ENCODE measurements around the gene SMARCA4.

SMARCA4 gene

DNA sequence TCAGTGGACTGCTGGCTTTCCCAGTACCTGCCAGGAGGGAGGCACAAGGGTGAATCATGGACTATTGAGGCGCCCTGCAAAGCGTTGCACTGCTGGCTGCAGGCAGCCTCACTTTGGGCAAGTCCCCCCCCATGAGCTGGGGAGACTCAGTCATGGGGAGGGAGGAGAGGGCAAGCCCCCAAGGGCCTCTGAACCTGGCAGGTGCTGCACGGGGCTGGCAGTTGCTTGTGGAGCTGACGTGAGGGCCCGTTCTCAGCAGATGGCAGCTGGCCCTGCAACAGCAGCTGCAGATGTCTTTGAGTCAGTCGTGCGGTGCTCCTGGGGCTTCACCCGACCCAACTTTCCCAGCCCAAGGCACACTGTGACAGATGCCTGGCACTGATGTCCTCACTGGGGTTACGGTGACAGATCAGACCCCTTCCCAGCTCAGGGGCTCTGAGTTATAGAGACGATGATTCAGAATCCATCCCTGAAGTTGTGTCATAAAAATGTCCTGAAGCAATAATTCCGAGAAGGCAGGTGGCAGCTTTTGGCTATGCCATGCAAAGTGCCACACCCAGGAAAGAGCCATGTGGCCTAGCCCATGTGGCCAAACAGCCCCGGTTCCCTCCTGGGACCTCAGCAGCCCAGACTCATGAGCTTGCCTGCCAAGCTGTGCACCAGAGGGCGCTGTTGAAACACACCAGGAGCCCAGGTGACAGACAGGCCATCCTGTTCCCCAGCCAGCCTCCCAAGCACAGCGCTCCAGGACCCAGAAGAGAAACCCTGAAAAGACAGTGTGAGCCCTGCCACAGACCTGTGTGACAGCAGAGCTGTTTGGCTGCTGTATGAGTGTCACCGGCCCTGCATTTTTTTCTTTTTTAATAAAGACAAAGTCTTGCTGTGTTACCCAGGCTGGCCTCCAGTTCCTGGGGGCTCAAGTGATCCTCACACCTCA, 74.9 kb downstream of the SMARCA4 start:
- DNase-seq (ENCODE audit: low read depth): peak; percentile 84
- no peak overlapping the region for H3K4me3 ChIP-seq (ENCODE audit: low read length)
- TF ChIP-seq, protein P1, sequence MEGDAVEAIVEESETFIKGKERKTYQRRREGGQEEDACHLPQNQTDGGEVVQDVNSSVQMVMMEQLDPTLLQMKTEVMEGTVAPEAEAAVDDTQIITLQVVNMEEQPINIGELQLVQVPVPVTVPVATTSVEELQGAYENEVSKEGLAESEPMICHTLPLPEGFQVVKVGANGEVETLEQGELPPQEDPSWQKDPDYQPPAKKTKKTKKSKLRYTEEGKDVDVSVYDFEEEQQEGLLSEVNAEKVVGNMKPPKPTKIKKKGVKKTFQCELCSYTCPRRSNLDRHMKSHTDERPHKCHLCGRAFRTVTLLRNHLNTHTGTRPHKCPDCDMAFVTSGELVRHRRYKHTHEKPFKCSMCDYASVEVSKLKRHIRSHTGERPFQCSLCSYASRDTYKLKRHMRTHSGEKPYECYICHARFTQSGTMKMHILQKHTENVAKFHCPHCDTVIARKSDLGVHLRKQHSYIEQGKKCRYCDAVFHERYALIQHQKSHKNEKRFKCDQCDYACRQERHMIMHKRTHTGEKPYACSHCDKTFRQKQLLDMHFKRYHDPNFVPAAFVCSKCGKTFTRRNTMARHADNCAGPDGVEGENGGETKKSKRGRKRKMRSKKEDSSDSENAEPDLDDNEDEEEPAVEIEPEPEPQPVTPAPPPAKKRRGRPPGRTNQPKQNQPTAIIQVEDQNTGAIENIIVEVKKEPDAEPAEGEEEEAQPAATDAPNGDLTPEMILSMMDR (conservative IDR thresholded peaks at IDR 0.05; ENCODE audit: low read length): peak; percentile 93

- TF ChIP-seq, protein P1 (conservative IDR thresholded peaks at IDR 0.05; ENCODE audit: low read length): no peak
- no peak overlapping the region for H3K4me3 ChIP-seq (ENCODE audit: low read length)
Observed at GRCh38 chr19:11038511-11038910, 77.7 kb downstream of the SMARCA4 start.

DNA sequence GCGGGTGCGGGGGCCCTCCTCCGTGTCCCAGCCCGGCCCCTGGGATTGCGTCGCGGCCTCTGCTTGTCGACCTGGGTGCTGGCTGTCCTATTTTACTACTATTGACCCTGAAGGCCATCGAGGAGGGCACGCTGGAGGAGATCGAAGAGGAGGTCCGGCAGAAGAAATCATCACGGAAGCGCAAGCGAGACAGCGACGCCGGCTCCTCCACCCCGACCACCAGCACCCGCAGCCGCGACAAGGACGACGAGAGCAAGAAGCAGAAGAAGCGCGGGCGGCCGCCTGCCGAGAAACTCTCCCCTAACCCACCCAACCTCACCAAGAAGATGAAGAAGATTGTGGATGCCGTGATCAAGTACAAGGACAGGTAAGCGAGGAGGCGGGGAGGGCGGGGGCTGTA, 80.4 kb downstream of the SMARCA4 start:
- TF ChIP-seq, protein P1 (conservative IDR thresholded peaks at IDR 0.05; ENCODE audit: low read length): no peak
- no peak for DNase-seq (ENCODE audit: low read depth)
- H3K4me3 ChIP-seq (ENCODE audit: low read length): no peak overlapping the region

More at GRCh38 chr19:11038511-11038910, 77.7 kb downstream of the SMARCA4 start:
- DNase-seq (ENCODE audit: low read depth): no peak

DNA sequence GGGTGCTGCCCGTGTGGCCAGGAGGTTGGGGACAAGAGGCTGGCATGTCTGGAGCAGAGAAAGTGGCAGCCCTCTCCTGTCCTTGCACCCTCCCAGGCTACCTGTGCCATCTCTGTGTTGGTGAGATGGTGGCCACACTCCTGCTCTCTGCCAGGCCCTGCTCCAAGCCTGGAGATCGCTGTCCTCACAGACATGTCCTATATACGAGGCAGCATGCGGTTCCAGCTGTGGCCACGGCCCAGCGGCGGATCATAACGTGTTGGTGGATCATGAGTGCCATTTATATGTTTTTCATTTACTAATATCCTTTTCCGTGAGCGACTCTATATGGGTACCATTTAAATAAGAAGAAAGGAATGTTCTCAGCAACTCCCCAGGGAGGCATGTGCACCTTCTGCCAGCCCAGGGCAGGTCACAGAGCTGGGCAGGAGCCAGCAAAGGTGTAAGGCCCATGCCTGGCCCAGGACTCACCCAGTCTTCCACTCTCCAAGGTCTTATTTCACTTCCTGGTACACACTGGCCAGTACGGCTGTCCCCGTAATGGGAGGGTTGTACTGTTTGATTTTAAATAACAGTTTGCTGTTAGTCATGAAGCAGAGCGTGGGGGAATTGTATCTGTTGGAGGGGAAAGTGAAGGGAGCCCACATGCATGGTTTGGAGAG, 81.3 kb downstream of the SMARCA4 start:
- no peak overlapping the region for H3K4me3 ChIP-seq (ENCODE audit: low read length)
- TF ChIP-seq, protein P1 (conservative IDR thresholded peaks at IDR 0.05; ENCODE audit: low read length): no peak
- DNase-seq (ENCODE audit: low read depth): no peak

GRCh38 chr19:11044431-11044830, 83.6 kb downstream of the SMARCA4 start:
- H3K4me3 ChIP-seq (ENCODE audit: low read length): no peak overlapping the region
- peak; percentile 28 for DNase-seq (ENCODE audit: low read depth)
- TF ChIP-seq, protein P1 (conservative IDR thresholded peaks at IDR 0.05; ENCODE audit: low read length): no peak

- DNase-seq (ENCODE audit: low read depth): no peak
- TF ChIP-seq, protein P1 (conservative IDR thresholded peaks at IDR 0.05; ENCODE audit: low read length): no peak
- H3K4me3 ChIP-seq (ENCODE audit: low read length): no peak overlapping the region
Observed at GRCh38 chr19:11045536-11045935, 84.7 kb downstream of the SMARCA4 start.

All from AG10803 (cell line).